HEK293 (cell line): ENCODE measurements around the gene RTP4.

Experiments
- CTCF ChIA-PET: fragments of 350-600 bp; formaldehyde crosslinking; extraction: SDS; loops from one replicate; lab custom pipeline; 2021; ENCODE audit warnings: antibody characterized with exemption; lab: Yijun Ruan, JAX
- POLR2A ChIA-PET: fragments of 300-600 bp; formaldehyde crosslinking; extraction: SDS; loops from one replicate; lab custom pipeline; 2020; ENCODE audit warnings: antibody characterized with exemption, inconsistent platforms; lab: Yijun Ruan, JAX
- H3K27ac ChIP-seq: fragments of 200-500 bp; sonication (Bioruptor generic); 2 replicates; pipeline ENCODE4 v1.5.1; 2014; ENCODE audit warnings: low read depth, low read length, control low read depth, inconsistent platforms; ENCODE audit errors: extremely low read depth
- H3K36me3 ChIP-seq, 2 experiments: fragments of 200-500 bp in 1 of 2; sonication (Bioruptor generic) in 1 of 2; 1 replicate in 1 of 2; 2 replicates in 1 of 2; pipeline ENCODE4 v1.5.1; 2014 to 2017; ENCODE audit warnings: inconsistent platforms in 2 of 2, low read length in 2 of 2; ENCODE audit not compliant: control insufficient read depth in 2 of 2, insufficient read depth in 1 of 2
- H3K4me1 ChIP-seq: fragments of 200-500 bp; sonication (Bioruptor generic); 2 replicates; pipeline ENCODE4 v1.5.1; 2014; ENCODE audit warnings: mild to moderate bottlenecking, low read length, inconsistent platforms; ENCODE audit not compliant: control insufficient read depth, insufficient read depth
- H3K4me3 ChIP-seq: 2 replicates; pipeline ENCODE4 v1.5.1; 2011; ENCODE audit warnings: low read depth, mild to moderate bottlenecking, control low read depth, low read length, moderate library complexity
- H3K9me3 ChIP-seq: fragments of 200-500 bp; sonication (Bioruptor generic); 2 replicates; pipeline ENCODE4 v1.5.1; 2014; ENCODE audit warnings: low read depth, low read length, inconsistent platforms; ENCODE audit not compliant: control insufficient read depth, insufficient read depth
- EGR2 ChIP-seq: fragments of 450-650 bp; formaldehyde crosslinking; IDR thresholded peaks from 2 replicates; pipeline ENCODE4 v1.5.1; 2016; ENCODE audit warnings: low read depth, missing biosample characterization, missing genetic modification characterization
- IKZF3 ChIP-seq: fragments of 450-650 bp; IDR thresholded peaks from 2 replicates; pipeline ENCODE4 v1.5.0; 2018; ENCODE audit warnings: missing biosample characterization, mild to moderate bottlenecking, missing genetic modification characterization, moderate library complexity
- ZNF133 ChIP-seq: fragments of 450-650 bp; formaldehyde crosslinking; IDR thresholded peaks from 2 replicates; pipeline ENCODE4 v1.5.1; 2016; ENCODE audit warnings: missing biosample characterization, missing genetic modification characterization
- ZNF155 ChIP-seq: fragments of 450-650 bp; formaldehyde crosslinking; IDR thresholded peaks from 2 replicates; pipeline ENCODE4 v1.5.1; 2016; ENCODE audit warnings: missing biosample characterization, missing genetic modification characterization
- ZNF2 ChIP-seq: fragments of 450-650 bp; formaldehyde crosslinking; IDR thresholded peaks from 2 replicates; pipeline ENCODE4 v1.5.1; 2016; ENCODE audit warnings: missing biosample characterization, missing genetic modification characterization
- ZNF274 ChIP-seq, 2 experiments: fragments of 200-500 bp in 1 of 2; fragments of 450-650 bp in 1 of 2; sonication (Bioruptor generic) in 1 of 2; formaldehyde crosslinking in 1 of 2; IDR thresholded peaks; 2 replicates each; pipeline versions ENCODE4 v1.5.1 to v1.6.1; 2014 to 2016; ENCODE audit warnings: borderline replicate concordance in 1 of 2, inconsistent platforms in 1 of 2, low read length in 1 of 2, missing biosample characterization in 1 of 2, missing genetic modification characterization in 1 of 2
- ZNF354C ChIP-seq: fragments of 450-650 bp; formaldehyde crosslinking; IDR thresholded peaks from 2 replicates; pipeline ENCODE4 v1.5.1; 2016; ENCODE audit warnings: missing biosample characterization, missing genetic modification characterization, low read depth, borderline replicate concordance
- ZNF501 ChIP-seq: fragments of 450-650 bp; formaldehyde crosslinking; IDR thresholded peaks from 2 replicates; pipeline ENCODE4 v1.5.1; 2016; ENCODE audit warnings: missing biosample characterization, missing genetic modification characterization
- ZNF610 ChIP-seq: fragments of 450-650 bp; formaldehyde crosslinking; IDR thresholded peaks from 2 replicates; pipeline ENCODE4 v1.5.1; 2016; ENCODE audit warnings: missing biosample characterization, missing genetic modification characterization, borderline replicate concordance
- ZNF623 ChIP-seq: fragments of 450-650 bp; formaldehyde crosslinking; IDR thresholded peaks from 2 replicates; pipeline ENCODE4 v1.5.1; 2016; ENCODE audit warnings: missing biosample characterization, missing genetic modification characterization
- ZNF670 ChIP-seq: fragments of 450-650 bp; formaldehyde crosslinking; IDR thresholded peaks from 2 replicates; pipeline ENCODE4 v1.5.1; 2016; ENCODE audit warnings: missing biosample characterization, missing genetic modification characterization, low read depth
- ZNF677 ChIP-seq: fragments of 450-650 bp; IDR thresholded peaks from 2 replicates; pipeline ENCODE4 v1.5.0; 2018; ENCODE audit warnings: missing biosample characterization, mild to moderate bottlenecking, missing genetic modification characterization, moderate library complexity
- ZNF830 ChIP-seq: fragments of 450-650 bp; IDR thresholded peaks from 2 replicates; pipeline ENCODE4 v1.5.0; 2018; ENCODE audit warnings: missing biosample characterization, missing genetic modification characterization, low read depth, mild to moderate bottlenecking, moderate library complexity
- ZNF843 ChIP-seq: fragments of 450-650 bp; formaldehyde crosslinking; IDR thresholded peaks from 2 replicates; pipeline ENCODE4 v1.5.1; 2016; ENCODE audit warnings: missing biosample characterization, missing genetic modification characterization
- ZSCAN16 ChIP-seq: fragments of 450-650 bp; formaldehyde crosslinking; IDR thresholded peaks from 2 replicates; pipeline ENCODE4 v1.5.1; 2016; ENCODE audit warnings: missing biosample characterization, missing genetic modification characterization
- ZSCAN23 ChIP-seq: fragments of 450-650 bp; formaldehyde crosslinking; IDR thresholded peaks from 2 replicates; pipeline ENCODE4 v1.5.1; 2016; ENCODE audit warnings: missing biosample characterization, missing genetic modification characterization
- TF ChIP-seq, protein P1 (sequence below): fragments of 450-650 bp; formaldehyde crosslinking; IDR thresholded peaks from 2 replicates; pipeline ENCODE4 v1.5.1; 2016; ENCODE audit warnings: missing biosample characterization, missing genetic modification characterization
- TF ChIP-seq, protein P2 (sequence below): fragments of 450-650 bp; formaldehyde crosslinking; IDR thresholded peaks from 2 replicates; pipeline ENCODE4 v1.5.1; 2016; ENCODE audit warnings: missing biosample characterization, missing genetic modification characterization
- TF ChIP-seq, protein P3 (sequence below): fragments of 450-650 bp; formaldehyde crosslinking; IDR thresholded peaks from 2 replicates; pipeline ENCODE4 v1.5.1; 2016; ENCODE audit warnings: missing biosample characterization, missing genetic modification characterization
- TF ChIP-seq, protein P4 (sequence below): fragments of 450-650 bp; formaldehyde crosslinking; IDR thresholded peaks from 2 replicates; pipeline ENCODE4 v1.5.1; 2016; ENCODE audit warnings: missing biosample characterization, missing genetic modification characterization
- TF ChIP-seq, protein P5 (sequence below): fragments of 450-650 bp; formaldehyde crosslinking; IDR thresholded peaks from 2 replicates; pipeline ENCODE4 v1.5.1; 2016; ENCODE audit warnings: missing biosample characterization, missing genetic modification characterization, low read depth
- TF ChIP-seq, protein P6 (sequence below): fragments of 450-650 bp; formaldehyde crosslinking; IDR thresholded peaks from 2 replicates; pipeline ENCODE4 v1.5.1; 2016; ENCODE audit warnings: missing biosample characterization, missing genetic modification characterization

Gene RTP4

DNA sequence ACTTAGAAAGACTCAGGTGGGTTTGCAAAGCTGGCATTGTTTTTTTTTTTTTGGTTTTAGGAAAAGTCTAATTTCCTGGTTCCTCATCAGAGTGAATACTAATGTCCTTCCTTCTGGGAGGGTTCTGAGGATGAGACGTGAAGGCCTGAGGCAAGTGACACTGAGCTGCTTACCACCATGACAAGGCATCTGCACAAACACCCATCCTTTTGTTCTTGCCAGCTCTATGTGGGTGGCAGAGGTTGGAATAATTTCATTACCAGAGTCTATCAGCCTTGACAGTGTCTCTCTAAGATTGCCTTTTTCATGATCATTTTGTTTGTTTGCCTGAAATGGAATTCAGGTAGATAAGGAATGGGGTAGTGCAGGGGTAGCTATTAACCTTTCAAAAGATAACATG lies 17.1 kb downstream of the RTP4 start:
- CTCF ChIA-PET: interaction anchor here (0.6 to 1.4 kb wide), 2 partner anchors 66 to 1473 kb away, joined by 3 read pairs; no protein-coding TSS in a partner anchor
- TF ChIP-seq, protein P1, sequence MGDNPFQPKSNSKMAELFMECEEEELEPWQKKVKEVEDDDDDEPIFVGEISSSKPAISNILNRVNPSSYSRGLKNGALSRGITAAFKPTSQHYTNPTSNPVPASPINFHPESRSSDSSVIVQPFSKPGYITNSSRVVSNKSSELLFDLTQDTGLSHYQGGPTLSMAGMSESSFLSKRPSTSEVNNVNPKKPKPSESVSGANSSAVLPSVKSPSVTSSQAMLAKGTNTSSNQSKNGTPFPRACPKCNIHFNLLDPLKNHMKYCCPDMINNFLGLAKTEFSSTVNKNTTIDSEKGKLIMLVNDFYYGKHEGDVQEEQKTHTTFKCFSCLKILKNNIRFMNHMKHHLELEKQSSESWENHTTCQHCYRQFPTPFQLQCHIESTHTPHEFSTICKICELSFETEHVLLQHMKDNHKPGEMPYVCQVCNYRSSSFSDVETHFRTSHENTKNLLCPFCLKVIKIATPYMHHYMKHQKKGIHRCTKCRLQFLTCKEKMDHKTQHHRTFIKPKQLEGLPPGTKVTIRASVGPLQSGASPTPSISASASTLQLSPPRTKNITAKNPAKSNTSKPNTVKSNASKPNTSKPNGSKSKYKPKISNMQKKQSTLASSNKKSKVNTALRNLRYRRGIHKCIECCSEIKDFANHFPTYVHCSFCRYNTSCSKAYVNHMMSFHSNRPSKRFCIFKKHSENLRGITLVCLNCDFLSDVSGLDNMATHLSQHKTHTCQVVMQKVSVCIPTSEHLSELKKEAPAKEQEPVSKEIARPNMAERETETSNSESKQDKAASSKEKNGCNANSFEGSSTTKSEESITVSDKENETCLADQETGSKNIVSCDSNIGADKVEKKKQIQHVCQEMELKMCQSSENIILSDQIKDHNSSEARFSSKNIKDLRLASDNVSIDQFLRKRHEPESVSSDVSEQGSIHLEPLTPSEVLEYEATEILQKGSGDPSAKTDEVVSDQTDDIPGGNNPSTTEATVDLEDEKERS (tag by site-specific recombination): no peak
- no peak for TF ChIP-seq EGR2
- TF ChIP-seq ZNF610: no peak
- no peak for TF ChIP-seq ZNF354C (tag by site-specific recombination)
- TF ChIP-seq, protein P2, sequence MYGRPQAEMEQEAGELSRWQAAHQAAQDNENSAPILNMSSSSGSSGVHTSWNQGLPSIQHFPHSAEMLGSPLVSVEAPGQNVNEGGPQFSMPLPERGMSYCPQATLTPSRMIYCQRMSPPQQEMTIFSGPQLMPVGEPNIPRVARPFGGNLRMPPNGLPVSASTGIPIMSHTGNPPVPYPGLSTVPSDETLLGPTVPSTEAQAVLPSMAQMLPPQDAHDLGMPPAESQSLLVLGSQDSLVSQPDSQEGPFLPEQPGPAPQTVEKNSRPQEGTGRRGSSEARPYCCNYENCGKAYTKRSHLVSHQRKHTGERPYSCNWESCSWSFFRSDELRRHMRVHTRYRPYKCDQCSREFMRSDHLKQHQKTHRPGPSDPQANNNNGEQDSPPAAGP (tag by site-specific recombination): no peak
- TF ChIP-seq, protein P3, sequence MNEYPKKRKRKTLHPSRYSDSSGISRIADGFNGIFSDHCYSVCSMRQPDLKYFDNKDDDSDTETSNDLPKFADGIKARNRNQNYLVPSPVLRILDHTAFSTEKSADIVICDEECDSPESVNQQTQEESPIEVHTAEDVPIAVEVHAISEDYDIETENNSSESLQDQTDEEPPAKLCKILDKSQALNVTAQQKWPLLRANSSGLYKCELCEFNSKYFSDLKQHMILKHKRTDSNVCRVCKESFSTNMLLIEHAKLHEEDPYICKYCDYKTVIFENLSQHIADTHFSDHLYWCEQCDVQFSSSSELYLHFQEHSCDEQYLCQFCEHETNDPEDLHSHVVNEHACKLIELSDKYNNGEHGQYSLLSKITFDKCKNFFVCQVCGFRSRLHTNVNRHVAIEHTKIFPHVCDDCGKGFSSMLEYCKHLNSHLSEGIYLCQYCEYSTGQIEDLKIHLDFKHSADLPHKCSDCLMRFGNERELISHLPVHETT (tag by site-specific recombination): no peak
- TF ChIP-seq ZSCAN23: no peak
- TF ChIP-seq ZNF133 (tag by site-specific recombination): no peak
- TF ChIP-seq ZNF2 (tag by site-specific recombination): no peak
- no peak for TF ChIP-seq IKZF3 (tag by site-specific recombination)
- no peak for TF ChIP-seq ZNF274 (IDR thresholded peaks at IDR 0.05; ENCODE audit: low read length)
- TF ChIP-seq ZNF274 (tag by site-specific recombination; IDR thresholded peaks at IDR 0.05; ENCODE audit: borderline replicate concordance): no peak
- Histone ChIP-seq H3K4me1 (no peaks in the 10 kb centered on the region), H3K4me3 (no peak overlapping the region), H3K9me3 (no peaks in the 10 kb centered on the region), H3K36me3 (no peaks in the 10 kb centered on the region), H3K27ac (no peak overlapping the region)
- POLR2A ChIA-PET: no interaction called here

DNA sequence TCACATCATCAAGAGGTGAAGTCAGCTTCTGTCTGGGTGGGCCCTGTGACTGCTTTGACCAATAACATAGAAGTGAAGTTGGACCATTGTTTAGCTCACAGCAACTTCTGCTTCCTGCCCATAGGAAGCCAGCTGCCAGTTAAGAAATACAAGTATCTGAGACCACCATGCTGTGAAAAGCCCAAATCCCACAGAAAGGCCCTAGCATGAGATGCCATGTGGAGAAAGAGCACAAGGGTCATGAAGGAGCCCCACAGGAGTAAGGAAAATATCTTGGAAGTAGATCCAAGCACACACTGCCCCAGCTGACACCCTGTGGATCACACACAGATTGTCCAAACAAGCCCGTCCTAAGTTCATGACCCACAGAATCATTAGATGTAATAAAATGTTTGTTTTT lies 28.5 kb downstream of the RTP4 start:
- TF ChIP-seq ZNF843 (tag by site-specific recombination) (no peak), ZNF670 (no peak), ZNF501 (tag by site-specific recombination) (no peak), ZNF623 (no peak), ZNF830 (tag by site-specific recombination) (no peak), ZSCAN16 (no peak), EGR2 (no peak), ZNF677 (tag by site-specific recombination) (no peak), ZNF155 (no peak)
- TF ChIP-seq, protein P4, sequence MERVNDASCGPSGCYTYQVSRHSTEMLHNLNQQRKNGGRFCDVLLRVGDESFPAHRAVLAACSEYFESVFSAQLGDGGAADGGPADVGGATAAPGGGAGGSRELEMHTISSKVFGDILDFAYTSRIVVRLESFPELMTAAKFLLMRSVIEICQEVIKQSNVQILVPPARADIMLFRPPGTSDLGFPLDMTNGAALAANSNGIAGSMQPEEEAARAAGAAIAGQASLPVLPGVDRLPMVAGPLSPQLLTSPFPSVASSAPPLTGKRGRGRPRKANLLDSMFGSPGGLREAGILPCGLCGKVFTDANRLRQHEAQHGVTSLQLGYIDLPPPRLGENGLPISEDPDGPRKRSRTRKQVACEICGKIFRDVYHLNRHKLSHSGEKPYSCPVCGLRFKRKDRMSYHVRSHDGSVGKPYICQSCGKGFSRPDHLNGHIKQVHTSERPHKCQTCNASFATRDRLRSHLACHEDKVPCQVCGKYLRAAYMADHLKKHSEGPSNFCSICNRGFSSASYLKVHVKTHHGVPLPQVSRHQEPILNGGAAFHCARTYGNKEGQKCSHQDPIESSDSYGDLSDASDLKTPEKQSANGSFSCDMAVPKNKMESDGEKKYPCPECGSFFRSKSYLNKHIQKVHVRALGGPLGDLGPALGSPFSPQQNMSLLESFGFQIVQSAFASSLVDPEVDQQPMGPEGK (tag by site-specific recombination): no peak
- TF ChIP-seq, protein P5, sequence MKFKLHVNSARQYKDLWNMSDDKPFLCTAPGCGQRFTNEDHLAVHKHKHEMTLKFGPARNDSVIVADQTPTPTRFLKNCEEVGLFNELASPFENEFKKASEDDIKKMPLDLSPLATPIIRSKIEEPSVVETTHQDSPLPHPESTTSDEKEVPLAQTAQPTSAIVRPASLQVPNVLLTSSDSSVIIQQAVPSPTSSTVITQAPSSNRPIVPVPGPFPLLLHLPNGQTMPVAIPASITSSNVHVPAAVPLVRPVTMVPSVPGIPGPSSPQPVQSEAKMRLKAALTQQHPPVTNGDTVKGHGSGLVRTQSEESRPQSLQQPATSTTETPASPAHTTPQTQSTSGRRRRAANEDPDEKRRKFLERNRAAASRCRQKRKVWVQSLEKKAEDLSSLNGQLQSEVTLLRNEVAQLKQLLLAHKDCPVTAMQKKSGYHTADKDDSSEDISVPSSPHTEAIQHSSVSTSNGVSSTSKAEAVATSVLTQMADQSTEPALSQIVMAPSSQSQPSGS (tag by site-specific recombination): no peak
- TF ChIP-seq, protein P6, sequence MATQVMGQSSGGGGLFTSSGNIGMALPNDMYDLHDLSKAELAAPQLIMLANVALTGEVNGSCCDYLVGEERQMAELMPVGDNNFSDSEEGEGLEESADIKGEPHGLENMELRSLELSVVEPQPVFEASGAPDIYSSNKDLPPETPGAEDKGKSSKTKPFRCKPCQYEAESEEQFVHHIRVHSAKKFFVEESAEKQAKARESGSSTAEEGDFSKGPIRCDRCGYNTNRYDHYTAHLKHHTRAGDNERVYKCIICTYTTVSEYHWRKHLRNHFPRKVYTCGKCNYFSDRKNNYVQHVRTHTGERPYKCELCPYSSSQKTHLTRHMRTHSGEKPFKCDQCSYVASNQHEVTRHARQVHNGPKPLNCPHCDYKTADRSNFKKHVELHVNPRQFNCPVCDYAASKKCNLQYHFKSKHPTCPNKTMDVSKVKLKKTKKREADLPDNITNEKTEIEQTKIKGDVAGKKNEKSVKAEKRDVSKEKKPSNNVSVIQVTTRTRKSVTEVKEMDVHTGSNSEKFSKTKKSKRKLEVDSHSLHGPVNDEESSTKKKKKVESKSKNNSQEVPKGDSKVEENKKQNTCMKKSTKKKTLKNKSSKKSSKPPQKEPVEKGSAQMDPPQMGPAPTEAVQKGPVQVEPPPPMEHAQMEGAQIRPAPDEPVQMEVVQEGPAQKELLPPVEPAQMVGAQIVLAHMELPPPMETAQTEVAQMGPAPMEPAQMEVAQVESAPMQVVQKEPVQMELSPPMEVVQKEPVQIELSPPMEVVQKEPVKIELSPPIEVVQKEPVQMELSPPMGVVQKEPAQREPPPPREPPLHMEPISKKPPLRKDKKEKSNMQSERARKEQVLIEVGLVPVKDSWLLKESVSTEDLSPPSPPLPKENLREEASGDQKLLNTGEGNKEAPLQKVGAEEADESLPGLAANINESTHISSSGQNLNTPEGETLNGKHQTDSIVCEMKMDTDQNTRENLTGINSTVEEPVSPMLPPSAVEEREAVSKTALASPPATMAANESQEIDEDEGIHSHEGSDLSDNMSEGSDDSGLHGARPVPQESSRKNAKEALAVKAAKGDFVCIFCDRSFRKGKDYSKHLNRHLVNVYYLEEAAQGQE (tag by site-specific recombination): no peak
- CTCF ChIA-PET: interaction anchor here (1.2 to 1.8 kb wide), 2 partner anchors 77 to 283 kb away, joined by 4 to 6 read pairs; no protein-coding TSS in a partner anchor
- no peaks in the 10 kb centered on the region for H3K36me3 ChIP-seq
- no peak overlapping the region for H3K4me3 ChIP-seq
- no peak overlapping the region for H3K27ac ChIP-seq
- POLR2A ChIA-PET: no interaction called here
- no peaks in the 10 kb centered on the region for H3K9me3 ChIP-seq
- no peaks in the 10 kb centered on the region for H3K4me1 ChIP-seq
